ENCODE data around the gene KDM4C.

DNA sequence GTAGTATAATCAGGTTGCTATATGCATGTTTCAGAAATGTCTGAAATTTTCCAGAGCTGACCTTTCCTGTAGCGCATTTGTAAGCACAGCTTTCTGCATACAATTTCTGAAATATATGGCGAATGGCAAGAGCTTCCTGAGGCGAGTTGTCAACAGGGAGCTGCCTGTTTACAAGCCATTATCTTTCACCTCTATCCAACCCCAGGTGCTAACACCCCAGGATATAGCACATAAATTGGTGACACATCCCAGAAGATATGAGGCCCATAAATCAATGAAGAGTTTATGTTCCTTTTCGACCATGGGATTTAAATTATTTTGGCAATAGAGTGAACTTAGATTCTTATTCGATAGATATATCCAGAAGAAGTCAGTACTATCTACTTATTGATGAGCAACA, 379.8 kb downstream of the KDM4C start:
- TF ChIP-seq, protein P1, sequence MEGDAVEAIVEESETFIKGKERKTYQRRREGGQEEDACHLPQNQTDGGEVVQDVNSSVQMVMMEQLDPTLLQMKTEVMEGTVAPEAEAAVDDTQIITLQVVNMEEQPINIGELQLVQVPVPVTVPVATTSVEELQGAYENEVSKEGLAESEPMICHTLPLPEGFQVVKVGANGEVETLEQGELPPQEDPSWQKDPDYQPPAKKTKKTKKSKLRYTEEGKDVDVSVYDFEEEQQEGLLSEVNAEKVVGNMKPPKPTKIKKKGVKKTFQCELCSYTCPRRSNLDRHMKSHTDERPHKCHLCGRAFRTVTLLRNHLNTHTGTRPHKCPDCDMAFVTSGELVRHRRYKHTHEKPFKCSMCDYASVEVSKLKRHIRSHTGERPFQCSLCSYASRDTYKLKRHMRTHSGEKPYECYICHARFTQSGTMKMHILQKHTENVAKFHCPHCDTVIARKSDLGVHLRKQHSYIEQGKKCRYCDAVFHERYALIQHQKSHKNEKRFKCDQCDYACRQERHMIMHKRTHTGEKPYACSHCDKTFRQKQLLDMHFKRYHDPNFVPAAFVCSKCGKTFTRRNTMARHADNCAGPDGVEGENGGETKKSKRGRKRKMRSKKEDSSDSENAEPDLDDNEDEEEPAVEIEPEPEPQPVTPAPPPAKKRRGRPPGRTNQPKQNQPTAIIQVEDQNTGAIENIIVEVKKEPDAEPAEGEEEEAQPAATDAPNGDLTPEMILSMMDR (conservative IDR thresholded peaks at IDR 0.05; ENCODE audit: low read depth, low read length), result no peak
- no peak for TF ChIP-seq EZH2 (IDR thresholded peaks at IDR 0.05; ENCODE audit: borderline replicate concordance, low read depth, low read length, poor library complexity, severe bottlenecking)
